Left ventricle myocardium superior (tissue), 1 donor: Measurements from ENCODE around the gene PLD1. TPM values are rescaled to one million over a fixed set of nuclear protein-coding genes. Genes with fewer than 3 reads are reported as not detected.

Source experiments
- ATAC-seq: fragments of 200-7000 bp; cut with Tn5 transposase; one replicate; pipeline ENCODE4 v1.9.1; 2020; ENCODE audit warnings: mild to moderate bottlenecking, moderate library complexity
- DNase-seq: peaks from one replicate; pipeline ENCODE4 v3.0.0-alpha.2; 2020
- intact Hi-C: fragments of 100-400 bp; cut with micrococcal nuclease; formaldehyde crosslinking; loops from one replicate; pipeline ENCODE4 v1.11.0; 2022
- total RNA-seq: library from RNA; stranded (reverse); fragmentation: NEBNext Ultra II Directional; extraction: Animal tissue kit (Norgen Biotek cat#: 25700); gene quantifications from one replicate; pipeline ENCODE4 v1.2.1, GENCODE V29; 2021
- donor health status: DM: no; HTN: yes; CAD: no; lungs with severe emphysema.

PLD1 gene
- total RNA-seq, 1 donor from 2014 or later = 75.1 TPM

- ATAC-seq (no peak), DNase-seq (no peak)
- intact Hi-C loops = no loop called here
These were observed 4.6 kb downstream of the PLD1 start for GRCh38 chr3:171805687-171806086.

DNA sequence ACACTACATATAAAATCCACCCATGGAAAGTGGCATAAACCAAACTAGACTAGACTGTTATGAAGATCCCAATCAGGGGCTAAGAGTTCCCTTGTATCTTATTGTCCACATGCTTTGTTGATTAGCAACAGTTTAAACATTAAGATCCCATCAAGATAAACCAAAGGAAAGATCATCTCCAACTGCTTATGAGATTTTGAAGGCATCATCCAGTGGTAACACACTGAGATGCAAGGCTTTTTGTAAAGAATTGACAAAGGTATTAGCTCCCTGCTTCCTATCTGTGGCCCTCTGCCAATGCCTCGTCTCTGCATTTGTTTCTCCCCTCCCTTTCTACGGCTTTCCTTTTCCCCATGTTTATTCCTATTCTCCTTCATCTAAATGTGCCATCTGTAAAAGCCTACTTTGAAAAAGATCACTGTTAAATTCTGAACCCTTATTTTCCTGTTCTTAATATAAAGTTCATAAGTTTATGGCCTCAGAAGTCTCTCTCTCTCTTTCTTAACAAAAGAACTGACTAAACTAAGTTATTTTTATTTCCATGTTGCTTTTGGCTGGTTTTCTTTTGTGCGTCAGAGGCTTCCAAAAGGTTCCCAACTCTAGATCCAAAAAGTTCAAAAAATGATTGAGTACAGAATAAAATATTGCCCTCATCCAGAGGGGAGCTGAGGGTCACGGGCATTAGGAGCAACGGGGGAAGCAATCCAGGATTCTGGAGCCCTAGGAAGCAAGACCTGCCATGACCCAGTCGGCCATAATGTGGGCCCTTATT lies 5.5 kb downstream of the PLD1 start:
- DNase-seq = no peak
- intact Hi-C loops = no loop called here
- ATAC-seq = peak; percentile 16

DNA sequence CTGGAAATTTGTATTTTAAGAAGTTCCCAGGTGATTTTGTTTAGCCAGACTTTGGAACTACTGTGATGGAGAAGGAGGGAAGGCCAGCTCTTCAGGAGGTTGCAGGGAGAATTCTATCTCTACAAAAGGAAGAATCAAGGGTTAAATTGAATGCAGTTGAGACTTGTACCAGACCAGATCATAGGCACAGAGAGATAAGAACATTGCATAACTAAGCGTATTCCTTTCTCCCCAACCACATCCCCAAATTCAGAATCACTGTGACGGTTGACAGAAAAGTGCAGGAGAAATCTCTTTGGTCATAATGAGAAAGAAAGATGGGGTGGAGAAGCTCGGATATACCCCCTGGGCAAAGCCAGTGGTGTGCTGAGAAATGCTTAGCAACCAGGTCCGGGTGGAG lies 7.2 kb downstream of the PLD1 start:
- no peak for DNase-seq
- no peak for ATAC-seq
- intact Hi-C loops = no loop called here

GRCh38 chr3:171802590-171802956 lies 7.7 kb downstream of the PLD1 start:
- intact Hi-C loops = no loop called here
- ATAC-seq = no peak
- DNase-seq = no peak

DNA sequence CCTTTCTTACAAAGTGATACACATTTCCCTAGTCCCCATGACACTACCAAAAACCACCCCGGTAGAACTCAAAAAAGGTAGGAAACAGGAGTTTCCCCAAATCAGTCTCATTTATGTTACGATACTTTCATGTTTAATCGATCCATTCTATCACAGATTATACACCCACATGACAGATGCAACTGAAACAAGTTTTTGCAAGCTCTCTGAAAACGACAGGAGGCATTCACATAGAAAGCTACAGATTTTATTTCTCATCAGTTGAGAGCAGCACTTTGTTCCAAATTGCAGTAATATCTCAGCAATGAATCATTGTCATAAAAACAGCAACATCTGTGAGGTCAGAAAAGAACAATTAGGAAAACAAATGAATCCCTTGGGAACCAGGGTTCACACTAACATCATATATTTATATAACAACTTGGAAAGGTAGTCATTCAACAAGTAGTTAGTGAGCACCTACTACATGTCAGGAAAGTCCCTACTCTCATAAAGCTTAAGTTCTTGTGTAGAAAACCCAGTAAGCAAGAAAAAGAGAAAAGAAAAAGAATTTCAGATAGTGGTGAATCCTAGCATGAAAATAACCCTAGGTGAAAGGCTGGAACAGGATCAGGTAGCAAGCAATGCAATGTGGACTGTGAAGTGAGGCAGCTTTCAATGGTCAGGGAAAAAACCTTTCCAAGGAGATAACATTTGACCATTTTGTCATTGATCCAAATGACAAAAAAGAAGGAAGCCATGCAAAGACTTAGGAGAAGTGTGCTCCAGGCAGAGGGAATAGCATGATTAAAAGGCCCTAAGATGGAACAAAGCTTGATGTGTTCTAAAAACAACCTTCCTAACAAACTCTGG lies 8.3 kb downstream of the PLD1 start:
- intact Hi-C loops = no loop called here
- DNase-seq (no peak), ATAC-seq (peak; percentile 45)

DNA sequence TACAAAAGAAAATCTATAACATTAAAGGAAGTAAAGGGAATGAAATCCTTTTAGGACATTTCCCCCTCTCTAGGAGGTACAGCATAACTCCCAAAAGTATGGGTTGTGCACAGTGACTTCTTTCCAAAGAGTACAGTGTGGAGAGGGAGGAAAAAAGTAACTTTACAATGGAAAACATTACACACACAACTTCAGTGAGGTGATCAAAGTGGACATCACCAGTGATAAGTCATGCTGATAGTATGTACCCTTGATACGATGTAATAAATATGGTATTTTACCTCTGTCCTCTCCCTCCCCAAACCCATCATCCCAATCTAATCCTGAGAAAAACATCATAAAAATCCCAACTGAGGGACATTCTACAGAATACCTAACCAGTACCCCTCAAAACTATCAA lies 10.8 kb downstream of the PLD1 start:
- no peak for ATAC-seq
- intact Hi-C loops = no loop called here
- DNase-seq = no peak

GRCh38 chr3:171797873-171798272 lies 12.4 kb downstream of the PLD1 start:
- intact Hi-C loops = no loop called here
- no peak for DNase-seq
- ATAC-seq = no peak

- DNase-seq = no peak
- intact Hi-C loops = no loop called here
These were observed 13.0 kb downstream of the PLD1 start for GRCh38 chr3:171797265-171797679.

DNA sequence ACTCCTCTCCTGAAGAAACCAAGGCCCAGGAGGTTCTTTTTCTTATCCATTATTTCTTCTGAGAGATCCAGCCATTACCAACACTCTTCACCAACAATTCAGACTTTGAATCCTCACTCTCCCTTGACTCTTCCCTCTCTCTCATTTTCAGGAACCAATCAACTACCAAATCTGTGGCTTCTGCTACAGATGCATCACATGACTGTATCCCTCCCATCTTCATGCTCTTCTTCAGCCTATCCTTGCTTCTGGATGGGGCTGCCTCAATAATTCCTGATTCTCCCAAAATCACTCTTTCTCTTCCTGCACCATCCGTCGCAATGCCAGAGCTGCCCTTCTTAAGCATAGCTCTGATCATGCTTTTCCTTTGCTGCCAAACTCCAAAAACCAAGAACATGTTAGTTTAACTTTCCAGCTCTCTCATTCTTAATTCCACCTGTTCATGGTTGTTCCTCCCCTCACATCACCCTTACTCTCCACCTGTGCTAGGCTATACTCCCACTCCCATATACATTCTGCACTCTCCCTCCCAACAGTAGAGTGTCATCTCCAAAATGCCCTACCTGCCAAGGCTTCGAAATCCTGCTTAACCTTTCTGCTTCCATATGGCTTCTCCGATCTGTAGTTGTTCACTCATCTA lies 13.5 kb downstream of the PLD1 start:
- no peak for DNase-seq
- intact Hi-C loops = no loop called here
- no peak for ATAC-seq

More at GRCh38 chr3:171797265-171797679, 13.0 kb downstream of the PLD1 start:
- ATAC-seq = peak; percentile 33

DNA sequence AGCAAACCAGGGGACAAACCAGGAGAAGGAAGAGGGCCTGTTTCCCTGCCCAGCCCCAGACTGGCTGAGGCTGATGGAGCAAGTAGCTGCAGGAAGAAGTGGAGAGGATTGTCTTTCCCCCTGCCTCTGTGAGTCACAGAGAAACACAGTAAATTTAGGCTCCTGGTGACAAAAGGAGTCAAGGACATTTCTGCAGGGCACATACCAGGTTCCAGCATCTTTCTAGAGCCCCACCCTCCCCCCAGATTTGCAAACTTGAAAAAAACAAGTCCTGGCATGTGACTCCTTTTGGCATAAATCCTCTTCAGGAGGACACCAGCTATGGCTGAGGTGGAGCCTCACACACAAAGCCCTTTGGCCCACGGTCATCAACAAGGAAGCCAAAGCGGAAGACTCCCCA lies 17.8 kb downstream of the PLD1 start:
- no peak for ATAC-seq
- no peak for DNase-seq

GRCh38 chr3:171791692-171792076 lies 18.6 kb downstream of the PLD1 start:
- peak; percentile 38 for ATAC-seq
- intact Hi-C loops = no loop called here
- DNase-seq = no peak

More for the DNA sequence above, 17.8 kb downstream of the PLD1 start:
- intact Hi-C loops = no loop called here

DNA sequence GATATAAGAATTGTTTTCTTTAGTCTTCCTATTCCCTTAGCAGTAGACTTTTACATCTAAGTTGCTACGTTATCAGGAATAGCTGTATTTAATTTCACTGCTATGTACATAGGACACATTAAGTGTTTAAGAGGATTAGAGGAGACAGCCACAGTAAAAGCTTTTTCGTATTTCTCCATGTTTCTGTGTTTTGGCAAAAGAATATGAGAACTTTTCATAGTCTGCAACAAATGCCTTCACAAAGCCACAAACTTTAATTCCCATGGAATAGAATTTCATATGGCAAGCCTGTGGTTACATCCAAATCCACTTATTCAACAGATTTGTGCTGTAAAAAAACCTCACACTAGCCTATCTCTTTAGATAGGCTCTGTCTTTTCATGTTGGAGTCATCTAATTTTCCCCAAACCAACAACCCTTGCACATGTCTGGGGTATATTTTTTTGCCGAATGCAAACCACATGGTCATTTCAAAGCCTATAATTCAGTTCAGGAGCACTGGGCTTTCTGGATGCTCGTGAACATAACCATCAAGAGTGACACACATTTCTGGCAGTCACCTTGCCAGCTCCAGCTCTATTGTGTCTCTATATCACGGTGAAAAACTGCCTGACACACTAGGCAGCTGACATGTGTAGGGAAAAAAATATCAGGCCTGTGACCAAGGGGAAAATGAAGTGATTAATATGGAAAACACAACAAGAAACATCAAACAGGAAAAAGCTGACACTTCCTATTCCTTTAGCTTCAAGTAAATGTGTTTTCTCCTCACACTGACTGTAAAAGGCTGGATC lies 19.2 kb downstream of the PLD1 start:
- intact Hi-C loops = no loop called here
- no peak for DNase-seq
- ATAC-seq = peak; percentile 26

DNA sequence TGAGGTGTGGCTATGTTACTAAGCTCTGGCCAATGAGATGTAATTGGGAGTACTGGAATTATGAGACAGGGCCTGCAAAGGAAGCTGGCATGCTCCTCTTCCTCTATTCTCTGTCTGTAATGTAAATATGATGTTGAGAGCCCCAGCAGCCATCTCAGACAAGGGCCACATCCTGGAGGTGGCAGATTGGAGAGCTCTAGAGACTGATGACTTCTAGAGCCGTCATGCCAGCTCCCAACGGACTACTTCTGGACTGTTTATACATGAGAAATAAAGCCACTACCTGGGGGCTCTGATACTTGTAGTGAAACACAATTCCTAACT lies 19.7 kb downstream of the PLD1 start:
- intact Hi-C loops = no loop called here
- DNase-seq = no peak
- ATAC-seq = no peak

DNA sequence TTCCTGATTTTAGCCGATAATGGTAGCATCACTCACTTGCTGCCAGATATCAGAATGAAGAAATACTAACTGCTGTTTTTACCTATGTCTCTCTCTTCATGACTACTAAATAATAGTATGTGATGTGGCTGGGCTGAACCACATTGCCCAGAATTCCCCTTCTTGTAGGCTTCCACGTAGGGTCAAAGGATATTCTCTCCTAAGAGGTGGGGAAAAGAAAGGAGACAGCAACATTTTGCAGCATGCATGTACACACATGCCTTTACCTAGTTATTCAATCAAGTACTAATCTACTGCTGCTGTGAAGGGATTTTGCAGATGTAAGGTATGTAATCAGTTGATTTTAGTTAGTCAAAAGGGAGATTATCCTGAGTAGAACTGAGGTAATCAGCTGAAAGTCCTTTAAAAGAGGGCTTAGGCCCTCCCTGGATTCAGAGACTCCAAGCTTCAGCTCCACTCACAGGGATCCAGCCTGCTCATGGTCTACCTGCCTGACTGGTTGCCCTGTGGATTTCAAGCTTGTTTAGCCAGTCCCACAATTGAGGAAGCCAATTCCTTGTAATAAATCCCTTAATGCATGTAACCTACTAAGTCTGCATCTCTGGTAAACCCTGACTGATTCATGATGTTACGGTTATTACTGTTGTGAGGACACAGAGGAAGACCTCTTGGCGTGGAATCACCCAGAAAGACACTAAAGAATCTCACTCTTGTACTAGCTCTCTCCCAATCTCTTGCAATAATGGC lies 20.4 kb downstream of the PLD1 start:
- ATAC-seq (no peak), DNase-seq (no peak)
- intact Hi-C loops = no loop called here

- DNase-seq (no peak), ATAC-seq (peak; percentile 72)
- intact Hi-C loops = no loop called here
These were observed 21.5 kb downstream of the PLD1 start for GRCh38 chr3:171788546-171789351.

DNA sequence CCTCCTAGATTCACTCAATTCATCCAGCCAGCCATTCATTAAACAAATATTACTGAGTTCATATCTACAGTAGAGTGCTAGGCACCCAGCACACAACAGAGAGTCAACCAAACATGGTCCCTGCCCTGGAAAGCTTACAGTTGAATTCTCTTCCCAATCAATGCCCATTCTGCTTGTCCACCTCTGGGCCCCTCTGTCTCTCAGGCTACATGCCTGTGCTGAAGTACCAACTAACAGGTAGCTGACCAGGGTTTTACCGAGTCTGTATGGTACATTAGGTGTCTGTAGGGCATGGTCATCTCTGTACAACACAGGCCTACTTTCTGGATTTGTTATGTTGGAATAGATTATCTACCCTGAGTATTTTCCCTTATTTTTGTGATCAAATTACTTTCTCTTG lies 23.3 kb downstream of the PLD1 start:
- intact Hi-C loops = no loop called here
- ATAC-seq = no peak
- no peak for DNase-seq

- intact Hi-C loops = no loop called here
- ATAC-seq (no peak), DNase-seq (no peak)
These were observed 25.3 kb downstream of the PLD1 start for GRCh38 chr3:171784937-171785336.

GRCh38 chr3:171784387-171784786 lies 25.9 kb downstream of the PLD1 start:
- intact Hi-C loops = no loop called here
- ATAC-seq = no peak

More at GRCh38 chr3:171784387-171784786, 25.9 kb downstream of the PLD1 start:
- no peak for DNase-seq
